SKM-1 treated with dmso at 0.1 percent for 144 hours (cell line): Measurements from ENCODE around the gene MAPT.

Experiments
- DNase-seq: peaks from one replicate; lab custom pipeline; 2025; ENCODE audit not compliant: unreplicated experiment; lab: John Stamatoyannopoulos, UW

Gene MAPT

GRCh38 chr17:46044286-46044928, 150.1 kb downstream of the MAPT start:
- DNase-seq = peak; percentile 51

GRCh38 chr17:46044989-46045388, 150.6 kb downstream of the MAPT start:
- DNase-seq = no peak

- no peak for DNase-seq
These were observed 151.3 kb downstream of the MAPT start for GRCh38 chr17:46045639-46046038.

GRCh38 chr17:46046957-46047356, 152.6 kb downstream of the MAPT start:
- DNase-seq = no peak

- DNase-seq = no peak
These were observed 153.0 kb downstream of the MAPT start for GRCh38 chr17:46047398-46047797.

- DNase-seq = no peak
These were observed 153.5 kb downstream of the MAPT start for GRCh38 chr17:46047856-46048255.

GRCh38 chr17:46049656-46050055, 155.3 kb downstream of the MAPT start:
- no peak for DNase-seq

- DNase-seq = no peak
These were observed 159.7 kb downstream of the MAPT start for GRCh38 chr17:46053911-46054534.

GRCh38 chr17:46056800-46057304, 162.5 kb downstream of the MAPT start:
- DNase-seq = peak; percentile 2

- DNase-seq = no peak
These were observed 163.0 kb downstream of the MAPT start for GRCh38 chr17:46057366-46057765.

- no peak for DNase-seq
These were observed 165.1 kb downstream of the MAPT start for GRCh38 chr17:46059486-46059885.

- DNase-seq = no peak
These were observed 166.1 kb downstream of the MAPT start for GRCh38 chr17:46060461-46060860.

- DNase-seq = peak; percentile 4
These were observed 167.1 kb downstream of the MAPT start for GRCh38 chr17:46061435-46061834.

- no peak for DNase-seq
These were observed 168.9 kb downstream of the MAPT start for GRCh38 chr17:46063241-46063640.

GRCh38 chr17:46064460-46064859, 170.1 kb downstream of the MAPT start:
- DNase-seq = no peak

GRCh38 chr17:46071796-46072195, 177.4 kb downstream of the MAPT start:
- no peak for DNase-seq

- no peak for DNase-seq
These were observed 178.6 kb downstream of the MAPT start for GRCh38 chr17:46072998-46073397.

GRCh38 chr17:46074540-46074939, 180.2 kb downstream of the MAPT start:
- no peak for DNase-seq
